B cell (primary cell): Measurements from ENCODE around the gene OLFM3. TPM values are rescaled to one million over a fixed set of nuclear protein-coding genes. Genes with fewer than 3 reads are reported as not detected.

Experiments used
- ATAC-seq: fragments of 200-7000 bp; cut with Tn5 transposase; one replicate; pipeline ENCODE4 v1.10.0; 2021; ENCODE audit warnings: low read depth, mild to moderate bottlenecking, moderate number of reproducible peaks, moderate library complexity
- CTCF ChIA-PET: fragments of 350-600 bp; sonication (Branson Sonifier 250); formaldehyde crosslinking; loops from one replicate; lab custom pipeline; 2021; ENCODE audit warnings: antibody characterized with exemption, inconsistent platforms; lab: Charles Lee
- POLR2A ChIA-PET: fragments of 350-600 bp; sonication (Branson Sonifier 250); formaldehyde crosslinking; loops from one replicate; lab custom pipeline; 2021; ENCODE audit warnings: antibody characterized with exemption; lab: Charles Lee
- DNase-seq: peaks from one replicate; pipeline ENCODE4 v3.0.0; 2013
- H2AFZ ChIP-seq: 2 replicates; pipeline ENCODE4 v1.6.1; 2012; ENCODE audit warnings: mild to moderate bottlenecking, low read depth, low read length; ENCODE audit not compliant: insufficient read depth, poor library complexity, severe bottlenecking
- H3K27ac ChIP-seq, 2 donors: 1 replicate in 1 of 2; 2 replicates in 1 of 2; pipeline ENCODE4 v1.5.1; 2012 to 2013; ENCODE audit warnings: low read length in 2 of 2, mild to moderate bottlenecking in 2 of 2, moderate library complexity in 1 of 2
- H3K27me3 ChIP-seq, 4 experiments: fragments of 200-600 bp in 1 of 4; sonication (generic) in 1 of 4; replicated peaks in 1 of 4; 1 replicate in 2 of 4; 2 replicates in 2 of 4; pipeline versions ENCODE4 v1.6.1 to v1.7.0; 2013 to 2016; ENCODE audit warnings: low read length in 3 of 4, mild to moderate bottlenecking in 2 of 4, mixed read lengths in 1 of 4, moderate library complexity in 1 of 4; ENCODE audit not compliant: insufficient read depth in 4 of 4, control insufficient read depth in 3 of 4; ENCODE audit errors: control extremely low read depth in 1 of 4
- H3K36me3 ChIP-seq, 2 experiments: replicated peaks in 1 of 2; 1 replicate in 1 of 2; 2 replicates in 1 of 2; pipeline versions ENCODE4 v1.6.1 to v1.7.1; 2013; ENCODE audit warnings: low read length in 1 of 2; ENCODE audit not compliant: insufficient read depth in 2 of 2, control insufficient read depth in 1 of 2; ENCODE audit errors: control extremely low read depth in 1 of 2, extremely low read depth in 1 of 2
- H3K4me1 ChIP-seq, 2 donors: fragments of 200-600 bp in 1 of 2; sonication (generic) in 1 of 2; 1 replicate in 1 of 2; 2 replicates in 1 of 2; pipeline versions ENCODE4 v1.5.1 to v1.6.1; 2013 to 2017; ENCODE audit warnings: low read length in 2 of 2; ENCODE audit not compliant: control insufficient read depth in 2 of 2, insufficient read depth in 2 of 2
- H3K4me2 ChIP-seq: replicated peaks from 2 replicates; pipeline ENCODE3; 2012; ENCODE audit warnings: mild to moderate bottlenecking, low read depth, low read length; ENCODE audit not compliant: poor library complexity, severe bottlenecking
- H3K4me3 ChIP-seq, 5 experiments: fragments of 200-600 bp in 1 of 5; sonication (generic) in 1 of 5; 1 replicate in 3 of 5; 2 replicates in 2 of 5; pipeline versions ENCODE4 v1.5.1 to v1.7.0; 2011 to 2016; ENCODE audit warnings: low read length in 4 of 5, mild to moderate bottlenecking in 4 of 5, low read depth in 2 of 5, control low read depth in 1 of 5, moderate library complexity in 1 of 5; ENCODE audit not compliant: insufficient read depth in 1 of 5; ENCODE audit errors: control extremely low read depth in 1 of 5, extremely low read depth in 1 of 5
- H3K79me2 ChIP-seq: fragments of 200-600 bp; sonication (generic); one replicate; pipeline ENCODE4 v1.6.0; 2016; ENCODE audit warnings: low read length; ENCODE audit not compliant: control insufficient read depth, insufficient read depth
- H3K9ac ChIP-seq: fragments of 200-600 bp; sonication (generic); 2 replicates; pipeline ENCODE4 v1.6.1; 2017; ENCODE audit warnings: mild to moderate bottlenecking, low read length, moderate library complexity
- H3K9me3 ChIP-seq, 3 donors: one replicate each; pipeline versions ENCODE4 v1.6.1 to v1.7.1; 2013; ENCODE audit warnings: low read length in 2 of 3; ENCODE audit not compliant: control insufficient read depth in 2 of 3, insufficient read depth in 1 of 3; ENCODE audit errors: control extremely low read depth in 1 of 3
- H4K20me1 ChIP-seq: 2 replicates; pipeline ENCODE4 v1.6.0; 2012; ENCODE audit warnings: mild to moderate bottlenecking, low read length; ENCODE audit not compliant: insufficient read depth, control insufficient read depth, poor library complexity, severe bottlenecking
- H3K27ac Mint-ChIP-seq: one replicate; pipeline ENCODE4 v1.8.0; 2021; ENCODE audit warnings: mixed read lengths
- H3K27me3 Mint-ChIP-seq: one replicate; pipeline ENCODE4 v1.8.0; 2021; ENCODE audit warnings: mixed read lengths
- H3K4me1 Mint-ChIP-seq: one replicate; pipeline ENCODE4 v1.8.0; 2021; ENCODE audit warnings: mixed read lengths
- H3K4me3 Mint-ChIP-seq: one replicate; pipeline ENCODE4 v1.8.0; 2021; ENCODE audit warnings: mixed read lengths
- H3K9me3 Mint-ChIP-seq: one replicate; pipeline ENCODE4 v1.8.0; 2022; ENCODE audit warnings: mixed read lengths; ENCODE audit not compliant: insufficient read depth
- CTCF ChIP-seq: fragments of 200-600 bp; IDR thresholded peaks from one replicate; pipeline ENCODE4 v1.8.0; 2022; ENCODE audit warnings: antibody characterized with exemption, mild to moderate bottlenecking
- EZH2 ChIP-seq: IDR thresholded peaks from 2 replicates; pipeline ENCODE4 v1.6.1; 2012; ENCODE audit warnings: borderline replicate concordance, low read depth, mild to moderate bottlenecking, moderate library complexity, low read length; ENCODE audit not compliant: insufficient read depth, poor library complexity, severe bottlenecking
- WGBS: methylation state at CpG from one replicate; pipeline ENCODE4 v1.1.5; 2013; ENCODE audit warnings: missing lambda C conversion rate; ENCODE audit not compliant: insufficient coverage; 5-methylcytosine and 5-hydroxymethylcytosine counted together
- intact Hi-C: fragments of 100-400 bp; cut with micrococcal nuclease; formaldehyde crosslinking; loops from one replicate; pipeline ENCODE4 v1.10.0; 2022
- polyA plus RNA-seq: library from polyadenylated mRNA; depleted of rRNA; stranded (reverse); fragments of >200 nt; gene quantifications from 2 replicates; pipeline ENCODE4 v1.2.3, GENCODE V29; 2012
- total RNA-seq, 2 donors: library from RNA; stranded (reverse); fragments of 120-200 nt in 1 of 2; gene quantifications; 1 replicate in 1 of 2; 2 replicates in 1 of 2; pipeline versions ENCODE4 v1.2.3 to v1.2.4, GENCODE V29; 2013 to 2022

OLFM3 gene
- total and polyA plus RNA-seq, 2 donors (not counting 1 experiment from before 2014, with no cell fraction given) = not detected

- H3K4me1 Mint-ChIP-seq = no peaks in the 10 kb centered on the region
- no peak for TF ChIP-seq EZH2
- no peak for TF ChIP-seq CTCF
- Histone ChIP-seq H3K4me2 (no peak overlapping the region), H3K27me3 (no peaks in the 10 kb centered on the region), H3K79me2 (no peaks in the 10 kb centered on the region), H4K20me1 (no peaks in the 10 kb centered on the region), H2AFZ (no peak overlapping the region), H3K4me3 (no peak overlapping the region), H3K4me1 (no peaks in the 10 kb centered on the region), H3K27ac (no peak overlapping the region), H3K9me3 (no peaks in the 10 kb centered on the region), H3K36me3 (no peaks in the 10 kb centered on the region), H3K9ac (no peak overlapping the region)
- DNase-seq (no peak), ATAC-seq (no peak)
- intact Hi-C loops = no loop called here
- no peak overlapping the region for H3K4me3 Mint-ChIP-seq
- ChIA-PET CTCF (interaction anchor here (0.6 kb wide), 1 partner anchor 8 kb away, joined by 3 read pairs; no protein-coding TSS in a partner anchor), POLR2A (no interaction called here)
- H3K27ac Mint-ChIP-seq = no peak overlapping the region
- H3K9me3 Mint-ChIP-seq = no peaks in the 10 kb centered on the region
- no CpG with 5 or more reads among the region's 2 CpGs for WGBS
- H3K27me3 Mint-ChIP-seq = no peaks in the 10 kb centered on the region
These were observed 160.7 kb downstream of the OLFM3 start for GRCh38 chr1:101835988-101836387.

GRCh38 chr1:101833312-101833711, 163.4 kb downstream of the OLFM3 start:
- H3K4me1 Mint-ChIP-seq = no peaks in the 10 kb centered on the region
- WGBS = 67% methylated on average over 3 of the region's 4 CpGs

More at GRCh38 chr1:101833312-101833711, 163.4 kb downstream of the OLFM3 start:
- Histone ChIP-seq H3K9ac (no peak overlapping the region), H3K9me3 (no peaks in the 10 kb centered on the region), H3K36me3 (no peaks in the 10 kb centered on the region), H3K4me3 (no peak overlapping the region), H3K4me2 (no peak overlapping the region), H3K27ac (no peak overlapping the region), H4K20me1 (no peaks in the 10 kb centered on the region), H3K4me1 (no peaks in the 10 kb centered on the region), H2AFZ (no peak overlapping the region), H3K27me3 (no peaks in the 10 kb centered on the region), H3K79me2 (no peaks in the 10 kb centered on the region)
- H3K4me3 Mint-ChIP-seq = no peak overlapping the region
- no peak for TF ChIP-seq CTCF
- no peak for TF ChIP-seq EZH2
- H3K27me3 Mint-ChIP-seq = no peaks in the 10 kb centered on the region
- ChIA-PET CTCF (no interaction called here), POLR2A (no interaction called here)
- ATAC-seq (no peak), DNase-seq (no peak)
- no peaks in the 10 kb centered on the region for H3K9me3 Mint-ChIP-seq
- H3K27ac Mint-ChIP-seq = no peak overlapping the region
- intact Hi-C loops = no loop called here
